Glomerular visceral epithelial cell (primary cell): Measurements from ENCODE around the gene UBASH3B.
"Not testable (repeated sequence)": the region's sequence is repeated elsewhere in the genome, so short reads cannot be mapped to it uniquely, and the experiment has no call there.

Experiments
- DNase-seq: peaks from one replicate; pipeline ENCODE4 v3.0.0-alpha.2; 2016; ENCODE audit errors: extremely low spot score

UBASH3B gene

GRCh38 chr11:122809866-122810265 lies 154.3 kb downstream of the UBASH3B start:
- DNase-seq: no peak

- no peak for DNase-seq
Observed at GRCh38 chr11:122811721-122812120, 156.2 kb downstream of the UBASH3B start.

- no peak for DNase-seq
Observed at GRCh38 chr11:122812638-122813037, 157.1 kb downstream of the UBASH3B start.

- DNase-seq: no peak
Observed at GRCh38 chr11:122813176-122813893, 157.8 kb downstream of the UBASH3B start.

- no peak for DNase-seq
Observed at GRCh38 chr11:122813894-122814270, 158.4 kb downstream of the UBASH3B start.

GRCh38 chr11:122814401-122814800 lies 158.9 kb downstream of the UBASH3B start:
- no peak for DNase-seq

GRCh38 chr11:122815900-122816299 lies 160.4 kb downstream of the UBASH3B start:
- no peak for DNase-seq

GRCh38 chr11:122816761-122817520 lies 161.4 kb downstream of the UBASH3B start:
- DNase-seq: no peak

GRCh38 chr11:122820158-122820557 lies 164.6 kb downstream of the UBASH3B start:
- no peak for DNase-seq

GRCh38 chr11:122821169-122821568 lies 165.6 kb downstream of the UBASH3B start:
- no peak for DNase-seq

GRCh38 chr11:122822241-122822640 lies 166.7 kb downstream of the UBASH3B start:
- no peak for DNase-seq

- DNase-seq: no peak
Observed at GRCh38 chr11:122823564-122823963, 168.0 kb downstream of the UBASH3B start.

GRCh38 chr11:122829371-122829770 lies 173.8 kb downstream of the UBASH3B start:
- DNase-seq: not testable (repeated sequence)

GRCh38 chr11:122832297-122832696 lies 176.8 kb downstream of the UBASH3B start:
- not testable (repeated sequence) for DNase-seq

GRCh38 chr11:122832721-122833470 lies 177.4 kb downstream of the UBASH3B start:
- DNase-seq: no peak

GRCh38 chr11:122833846-122834464 lies 178.4 kb downstream of the UBASH3B start:
- DNase-seq: no peak

GRCh38 chr11:122836916-122837315 lies 181.4 kb downstream of the UBASH3B start:
- no peak for DNase-seq

- DNase-seq: no peak
Observed at GRCh38 chr11:122837528-122838346, 182.2 kb downstream of the UBASH3B start.

- DNase-seq: no peak
Observed at GRCh38 chr11:122843281-122844141, 188.0 kb downstream of the UBASH3B start.

- DNase-seq: no peak
Observed at GRCh38 chr11:122847466-122847865, 191.9 kb downstream of the UBASH3B start.
